Measurements from ENCODE around the gene USP6NL.

USP6NL gene

DNA sequence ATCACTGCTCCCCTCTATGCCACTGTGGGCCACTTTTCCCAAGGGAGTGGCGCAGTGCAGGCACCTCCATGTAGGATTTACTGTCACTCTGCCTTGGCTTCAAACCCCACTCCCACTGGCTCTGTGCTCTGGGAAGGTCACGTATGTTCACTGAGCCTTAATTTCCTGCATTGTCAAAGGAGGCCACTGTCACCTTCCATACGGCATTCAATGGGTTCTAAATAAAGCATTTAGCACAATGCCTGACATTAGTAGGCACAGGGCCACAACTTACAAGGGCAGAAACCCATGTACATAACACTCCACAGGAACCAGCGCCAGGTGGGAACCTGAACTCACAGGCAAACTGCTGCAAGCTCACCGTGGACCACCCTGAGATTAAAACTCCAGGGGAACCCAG, 196.4 kb downstream of the USP6NL start:
- TF ChIP-seq, protein P1, sequence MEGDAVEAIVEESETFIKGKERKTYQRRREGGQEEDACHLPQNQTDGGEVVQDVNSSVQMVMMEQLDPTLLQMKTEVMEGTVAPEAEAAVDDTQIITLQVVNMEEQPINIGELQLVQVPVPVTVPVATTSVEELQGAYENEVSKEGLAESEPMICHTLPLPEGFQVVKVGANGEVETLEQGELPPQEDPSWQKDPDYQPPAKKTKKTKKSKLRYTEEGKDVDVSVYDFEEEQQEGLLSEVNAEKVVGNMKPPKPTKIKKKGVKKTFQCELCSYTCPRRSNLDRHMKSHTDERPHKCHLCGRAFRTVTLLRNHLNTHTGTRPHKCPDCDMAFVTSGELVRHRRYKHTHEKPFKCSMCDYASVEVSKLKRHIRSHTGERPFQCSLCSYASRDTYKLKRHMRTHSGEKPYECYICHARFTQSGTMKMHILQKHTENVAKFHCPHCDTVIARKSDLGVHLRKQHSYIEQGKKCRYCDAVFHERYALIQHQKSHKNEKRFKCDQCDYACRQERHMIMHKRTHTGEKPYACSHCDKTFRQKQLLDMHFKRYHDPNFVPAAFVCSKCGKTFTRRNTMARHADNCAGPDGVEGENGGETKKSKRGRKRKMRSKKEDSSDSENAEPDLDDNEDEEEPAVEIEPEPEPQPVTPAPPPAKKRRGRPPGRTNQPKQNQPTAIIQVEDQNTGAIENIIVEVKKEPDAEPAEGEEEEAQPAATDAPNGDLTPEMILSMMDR (conservative IDR thresholded peaks at IDR 0.05; ENCODE audit: low read depth, low read length) = no peak
- H3K4me3 ChIP-seq (ENCODE audit: low read length) = no peak overlapping the region
- no peak for DNase-seq (ENCODE audit: low read depth)

DNA sequence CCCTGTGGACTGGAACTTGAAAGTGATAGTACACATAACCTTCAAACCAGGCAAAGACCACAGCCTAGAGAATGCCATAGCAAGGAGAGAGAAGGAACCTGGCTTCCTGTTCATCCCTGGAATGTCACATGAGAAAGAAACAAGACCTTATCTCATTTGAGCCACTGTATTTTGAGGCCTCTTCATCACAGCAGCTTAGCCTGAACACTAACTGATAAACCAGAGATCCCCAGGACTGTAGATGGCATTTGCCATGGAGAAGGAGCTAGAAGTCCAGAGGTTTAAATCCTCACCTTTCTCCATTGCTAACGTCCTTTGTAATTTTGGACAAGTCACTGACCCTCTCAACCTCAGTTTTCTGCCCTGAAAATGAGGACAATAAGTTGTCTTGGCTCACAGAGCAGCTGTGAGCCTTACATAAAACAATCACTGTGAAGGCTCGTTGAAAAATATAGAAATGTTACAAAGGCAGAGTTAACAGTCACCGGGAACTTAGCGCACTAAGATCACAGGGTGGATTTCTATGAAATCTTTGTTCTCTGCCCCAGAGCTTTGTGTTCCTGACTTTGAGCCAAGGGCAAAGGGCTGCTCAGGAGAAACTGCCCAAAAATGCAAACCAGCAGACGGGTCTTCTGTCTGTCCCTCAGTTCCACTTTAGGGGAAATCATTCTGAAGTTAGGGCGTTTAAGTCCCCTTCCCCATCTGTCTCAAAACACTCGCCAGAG, 197.0 kb downstream of the USP6NL start:
- no peak for DNase-seq (ENCODE audit: low read depth)
- no peak overlapping the region for H3K4me3 ChIP-seq (ENCODE audit: low read length)
- TF ChIP-seq, protein P1 (conservative IDR thresholded peaks at IDR 0.05; ENCODE audit: low read depth, low read length) = no peak

DNA sequence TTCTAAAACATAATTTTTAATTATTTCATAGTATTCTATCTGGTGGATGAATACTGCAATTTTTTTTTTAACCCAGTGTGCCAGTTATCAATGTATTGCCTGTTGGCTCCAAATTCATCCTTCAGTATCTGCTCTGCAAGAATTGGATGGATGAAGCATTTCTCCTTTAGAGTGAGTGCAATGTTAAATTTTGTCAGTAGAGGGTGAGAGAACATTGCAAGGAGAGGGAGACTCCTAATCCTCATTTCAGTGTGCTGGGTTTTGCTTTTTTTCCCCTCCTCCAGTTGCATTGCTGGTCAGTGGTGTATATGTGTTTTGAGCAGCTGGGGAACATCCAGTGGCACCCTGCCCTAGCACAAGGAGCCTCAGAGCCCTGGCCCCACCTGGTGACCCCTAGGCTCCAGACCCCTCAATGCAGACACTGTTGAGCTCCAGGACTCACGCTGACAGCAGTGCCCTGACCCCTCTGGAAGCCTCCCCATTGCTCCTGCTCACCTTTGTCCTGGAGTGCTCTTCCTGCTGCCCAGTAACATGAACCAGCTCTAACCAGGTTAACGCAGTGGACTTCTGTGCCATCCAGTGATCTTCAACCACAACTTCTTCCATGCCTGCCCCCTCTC, 199.4 kb downstream of the USP6NL start:
- no peak for DNase-seq (ENCODE audit: low read depth)
- no peak overlapping the region for H3K4me3 ChIP-seq (ENCODE audit: low read length)
- TF ChIP-seq, protein P1 (conservative IDR thresholded peaks at IDR 0.05; ENCODE audit: low read depth, low read length) = peak; percentile 27

DNA sequence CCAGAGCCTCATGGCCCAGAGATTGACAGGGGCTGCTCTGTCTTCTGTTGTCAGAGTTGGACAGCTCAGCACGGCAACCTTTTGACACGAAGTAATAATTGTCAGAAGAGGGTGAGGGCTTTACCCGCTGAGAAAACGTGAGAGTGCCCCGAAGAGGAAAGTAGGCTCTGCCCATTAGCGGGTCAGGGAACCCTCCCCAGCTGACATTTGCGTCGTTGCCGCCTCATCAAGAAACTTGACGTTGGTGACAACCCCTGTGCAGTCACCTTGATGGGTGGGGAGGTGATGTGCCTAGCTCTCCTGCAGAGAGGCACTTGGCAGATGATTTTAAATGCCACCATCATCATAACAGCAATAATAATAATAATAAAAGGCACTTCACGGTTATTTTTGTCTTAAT, 202.1 kb downstream of the USP6NL start:
- TF ChIP-seq, protein P1 (conservative IDR thresholded peaks at IDR 0.05; ENCODE audit: low read depth, low read length) = no peak
- H3K4me3 ChIP-seq (ENCODE audit: low read length) = no peak overlapping the region
- no peak for DNase-seq (ENCODE audit: low read depth)

DNA sequence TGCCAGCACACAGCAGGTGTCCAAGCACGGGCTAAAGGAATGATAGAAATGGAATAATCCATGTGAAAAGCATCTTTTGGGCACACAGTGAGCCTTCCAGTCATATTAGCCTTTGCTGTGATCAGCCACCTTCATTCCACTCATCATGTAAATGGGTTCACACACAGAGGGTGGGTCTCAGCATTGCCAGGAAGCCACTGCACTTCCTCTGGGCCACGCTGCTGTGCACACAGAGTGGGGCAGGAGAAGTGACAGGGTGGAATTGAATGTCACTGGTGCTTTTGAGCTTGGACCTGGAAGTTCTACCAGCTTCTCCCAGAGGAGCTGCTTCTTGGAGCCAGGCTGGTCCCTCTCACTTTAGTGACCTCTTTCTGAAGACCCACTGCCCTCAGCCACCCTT, 203.5 kb downstream of the USP6NL start:
- H3K4me3 ChIP-seq (ENCODE audit: low read length) = no peak overlapping the region
- DNase-seq (ENCODE audit: low read depth) = no peak
- TF ChIP-seq, protein P1 (conservative IDR thresholded peaks at IDR 0.05; ENCODE audit: low read depth, low read length) = no peak

DNA sequence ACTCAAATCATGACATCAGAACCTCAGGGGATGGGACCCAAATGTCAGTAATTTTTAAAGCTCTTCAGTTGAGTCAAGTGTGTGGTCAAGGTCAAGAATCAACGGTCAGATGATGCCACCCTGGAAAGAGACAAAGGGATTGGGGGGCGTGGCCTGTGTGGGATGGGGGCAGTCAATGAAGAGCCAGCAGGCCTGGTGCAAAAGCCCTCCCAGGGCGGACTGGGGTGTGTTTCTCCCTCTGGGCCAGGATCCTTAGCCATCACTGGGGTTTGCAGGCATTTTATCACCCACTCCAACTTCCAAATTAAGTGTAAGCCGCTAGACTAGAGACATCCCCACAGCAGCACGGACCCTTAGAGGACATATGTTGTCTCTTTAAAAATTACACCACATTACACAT, 204.7 kb downstream of the USP6NL start:
- H3K4me3 ChIP-seq (ENCODE audit: low read length) = no peak overlapping the region
- TF ChIP-seq, protein P1 (conservative IDR thresholded peaks at IDR 0.05; ENCODE audit: low read depth, low read length) = no peak
- DNase-seq (ENCODE audit: low read depth) = no peak

DNA sequence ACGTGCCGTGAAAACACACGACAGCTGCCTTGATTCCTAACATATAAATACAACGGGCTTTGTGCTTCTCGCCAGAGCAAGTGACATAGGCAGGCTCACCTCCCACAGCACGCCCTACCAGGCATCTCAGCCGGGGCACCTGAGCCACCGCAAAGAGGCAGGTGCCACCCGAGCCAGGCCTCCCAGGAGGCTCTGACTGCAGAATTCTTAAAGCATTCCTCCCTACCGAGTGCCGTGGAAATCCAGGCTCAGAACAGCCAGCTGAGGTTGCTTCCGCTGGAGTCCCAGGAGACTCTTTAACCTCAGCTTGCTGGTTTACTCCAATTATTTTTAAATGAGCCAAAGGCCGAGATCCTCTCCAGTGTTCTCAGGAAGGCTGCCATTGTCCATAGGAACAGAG, 206.5 kb downstream of the USP6NL start:
- no peak for DNase-seq (ENCODE audit: low read depth)
- no peak overlapping the region for H3K4me3 ChIP-seq (ENCODE audit: low read length)
- TF ChIP-seq, protein P1 (conservative IDR thresholded peaks at IDR 0.05; ENCODE audit: low read depth, low read length) = no peak
